HG03558 (cell line): Measurements from ENCODE around the gene JOSD1.
"Not testable (repeated sequence)": the region's sequence is repeated elsewhere in the genome, so short reads cannot be mapped to it uniquely, and the experiment has no call there.

ENCODE experiments used
- ATAC-seq: cut with Tn5 transposase; IDR thresholded peaks from one replicate; pipeline ENCODE4 v1.9.1; 2021; ENCODE audit warnings: moderate number of reproducible peaks; ENCODE audit not compliant: unreplicated experiment; ENCODE audit errors: extremely low read depth

JOSD1 gene

DNA sequence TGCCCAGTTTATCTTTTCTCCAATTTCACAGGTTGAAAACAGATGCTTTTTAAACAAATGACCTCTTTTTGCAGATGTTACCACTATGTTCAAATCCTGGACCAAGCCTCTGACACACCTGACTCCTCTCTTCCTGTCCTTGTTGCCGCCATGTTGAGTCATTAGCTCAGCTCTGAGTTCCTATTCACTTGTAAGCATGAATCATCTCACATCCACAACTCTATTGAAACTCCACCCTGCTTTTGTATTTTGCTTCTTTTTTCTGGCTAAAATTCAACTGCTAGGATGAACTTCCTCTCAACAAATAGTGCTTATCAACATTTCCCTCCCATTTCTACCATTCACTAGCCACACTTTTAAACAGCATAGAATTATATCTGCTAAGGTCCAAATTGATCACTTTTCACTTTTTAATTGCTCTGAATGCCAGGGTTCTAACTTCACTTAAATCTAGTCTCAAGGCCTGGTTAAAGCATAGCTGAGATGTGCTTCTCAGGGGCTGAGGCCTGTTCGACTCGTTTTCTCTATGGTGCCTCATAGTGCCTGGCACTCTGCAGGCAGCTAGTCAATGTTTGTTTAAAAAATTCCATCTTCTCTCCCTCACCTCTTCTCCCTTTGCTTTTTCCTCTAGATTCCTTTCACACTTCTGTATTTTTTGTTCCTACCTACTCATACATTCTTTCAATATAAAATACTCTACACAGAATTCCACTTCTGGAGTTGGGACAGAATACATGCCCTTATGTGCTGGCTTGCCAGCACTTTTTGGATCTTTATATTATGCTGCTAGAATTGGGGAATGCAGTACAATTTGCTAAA, 3.9 kb downstream of the JOSD1 start:
- ATAC-seq: no peak

DNA sequence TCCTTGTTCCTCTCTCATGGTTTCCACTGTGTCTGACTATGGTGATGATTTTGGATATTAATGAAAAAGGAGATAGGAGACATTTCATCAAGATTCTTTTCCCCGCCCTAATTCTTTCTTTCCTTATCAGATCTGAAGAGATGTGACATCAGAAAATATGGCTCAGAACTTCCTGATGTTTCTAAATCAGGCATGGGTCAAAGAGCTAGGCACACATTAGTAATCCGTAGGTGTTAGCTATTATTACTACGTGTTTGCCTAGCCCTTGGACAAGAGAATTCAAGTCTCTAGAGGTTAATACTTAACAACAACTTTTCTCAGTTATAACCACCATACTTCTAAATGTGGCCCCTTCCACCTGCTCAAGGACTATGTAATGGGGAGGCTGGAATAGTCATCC, 5.8 kb downstream of the JOSD1 start:
- ATAC-seq: no peak

DNA sequence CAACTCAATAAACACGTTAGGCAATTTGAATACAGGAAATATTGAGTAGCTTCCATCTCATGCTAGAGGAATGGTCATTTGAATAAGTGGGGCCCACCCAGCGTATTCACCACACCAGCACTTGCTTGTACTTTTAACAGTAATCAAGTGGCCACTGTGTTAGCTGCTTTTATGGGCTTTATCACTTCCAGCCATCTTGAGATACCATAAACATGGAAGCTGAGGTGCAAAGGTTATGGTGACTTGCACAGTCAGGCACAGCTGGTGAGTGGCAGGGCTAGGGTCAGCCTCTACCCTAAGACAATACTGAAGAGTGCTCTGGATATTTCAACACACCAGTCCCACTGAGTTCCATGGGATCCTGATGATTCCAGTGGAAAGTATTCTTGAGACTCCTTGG, 6.7 kb downstream of the JOSD1 start:
- no peak for ATAC-seq

DNA sequence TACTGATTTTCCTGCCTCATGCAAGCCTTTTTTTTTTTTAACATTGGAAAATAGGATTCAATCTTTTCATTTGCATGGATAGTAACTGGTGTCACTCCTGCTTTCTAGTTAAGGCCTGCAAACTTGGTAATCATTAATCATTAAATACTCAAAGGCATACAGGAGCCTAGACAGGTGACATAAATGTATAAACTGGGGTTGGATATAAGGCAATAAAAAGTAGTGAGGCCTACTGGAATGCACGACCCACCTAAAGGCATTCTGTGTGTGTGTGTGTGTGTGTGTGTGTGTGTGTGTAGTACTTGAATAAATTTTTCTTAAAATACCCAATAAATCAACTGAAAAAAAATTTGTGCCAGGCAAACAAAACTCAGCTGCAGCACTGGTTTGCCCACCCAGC, 11.1 kb downstream of the JOSD1 start:
- ATAC-seq: no peak

DNA sequence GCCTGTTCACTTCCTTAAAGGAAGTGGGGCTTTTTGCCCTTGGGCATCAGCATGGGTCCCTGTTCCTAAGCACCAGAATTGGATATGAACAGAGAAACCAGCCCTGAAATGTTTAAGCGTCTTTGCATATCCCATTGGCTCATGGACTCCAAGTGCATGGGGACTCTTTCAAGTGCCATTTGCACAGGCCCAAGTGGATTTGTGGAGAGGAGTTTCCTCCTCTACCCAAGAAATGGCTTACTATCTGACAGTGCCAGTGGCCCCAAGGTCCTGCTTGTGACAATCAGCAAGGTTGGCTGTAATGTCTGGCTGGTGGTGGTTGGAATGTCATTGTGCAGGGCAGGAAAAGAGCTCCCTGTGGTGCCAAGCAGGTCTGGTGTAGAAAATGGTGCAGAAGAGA, 15.0 kb downstream of the JOSD1 start:
- ATAC-seq: no peak

DNA sequence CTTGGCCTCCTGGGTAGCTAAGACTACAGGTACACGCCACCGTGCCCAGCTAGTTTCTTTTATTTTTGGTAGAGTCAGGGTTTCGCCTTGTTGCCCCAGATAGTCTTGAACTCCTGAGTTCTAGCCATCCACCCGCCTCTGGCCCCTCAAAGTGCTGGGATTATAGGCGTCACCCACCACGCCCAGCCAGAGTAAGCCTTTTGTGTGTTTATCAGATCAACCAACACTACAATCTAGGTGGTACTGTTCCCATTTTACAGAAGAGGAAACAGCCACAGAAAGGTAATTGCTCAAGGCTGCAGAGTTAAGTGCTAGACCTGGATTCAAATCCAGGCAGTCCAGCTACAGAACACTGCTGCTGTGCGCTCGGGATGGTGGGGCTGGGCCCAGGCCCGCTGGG, 15.8 kb downstream of the JOSD1 start:
- no peak for ATAC-seq

DNA sequence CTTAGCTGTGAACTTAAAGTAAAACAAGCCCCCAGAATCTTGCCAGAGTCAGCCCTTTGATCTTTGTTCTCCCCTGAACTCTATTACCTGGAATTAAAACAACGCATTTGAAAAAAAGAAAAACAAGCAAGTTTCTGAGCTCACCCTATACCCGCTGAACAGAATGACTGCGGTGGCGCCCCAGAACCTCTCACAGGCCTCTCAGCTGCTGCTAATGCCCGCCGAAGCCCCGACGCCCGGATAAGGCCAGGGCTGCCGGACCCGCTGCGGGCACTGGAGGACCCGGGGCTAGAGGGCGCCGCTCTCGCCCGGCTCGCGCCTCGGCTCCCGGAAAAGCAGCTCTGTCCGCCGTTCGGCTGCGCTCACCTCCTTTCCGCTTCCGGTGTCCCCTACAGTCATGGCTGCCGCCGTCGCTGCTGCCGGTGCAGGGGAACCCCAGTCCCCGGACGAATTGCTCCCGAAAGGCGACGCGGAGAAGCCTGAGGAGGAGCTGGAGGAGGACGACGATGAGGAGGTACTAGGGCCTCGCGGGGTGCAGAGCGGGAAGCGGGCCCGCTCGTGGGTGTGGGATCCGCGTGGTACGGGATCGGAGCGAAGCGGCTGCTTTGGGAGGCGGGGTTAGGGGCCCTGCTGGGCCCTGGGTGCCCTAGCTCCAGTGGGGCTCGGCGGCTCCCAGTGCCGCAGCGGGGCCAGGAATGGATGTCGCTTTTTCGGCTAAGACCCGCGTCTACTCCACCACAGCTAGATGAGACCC, 19.0 kb downstream of the JOSD1 start, which contains the start of gene TOMM22:
TSS of gene TOMM22 (plus strand) at position 376 of the 754 bp plus-strand sequence. CDS start at position 398, 22 bp downstream.
- ATAC-seq: no peak

DNA sequence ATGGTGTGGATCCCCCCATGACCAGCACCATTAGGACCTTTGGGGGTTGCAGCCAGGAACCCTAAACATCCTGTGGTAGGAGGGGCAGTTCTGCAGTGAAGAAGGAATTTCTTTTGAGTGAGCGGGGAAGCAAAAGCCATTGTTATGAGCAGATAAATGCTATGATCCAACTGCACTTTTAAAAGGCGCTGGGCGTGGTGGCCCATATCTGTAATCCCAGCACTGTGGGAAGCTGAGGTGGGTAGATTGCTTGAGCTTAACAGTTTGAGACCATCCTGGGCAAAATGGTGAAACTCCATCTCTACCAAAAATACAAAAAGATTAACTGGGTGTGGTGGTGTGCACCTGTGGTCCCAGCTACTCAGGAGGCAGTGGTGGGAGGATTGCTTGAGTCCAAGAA, 24.9 kb downstream of the JOSD1 start:
- ATAC-seq: no peak

DNA sequence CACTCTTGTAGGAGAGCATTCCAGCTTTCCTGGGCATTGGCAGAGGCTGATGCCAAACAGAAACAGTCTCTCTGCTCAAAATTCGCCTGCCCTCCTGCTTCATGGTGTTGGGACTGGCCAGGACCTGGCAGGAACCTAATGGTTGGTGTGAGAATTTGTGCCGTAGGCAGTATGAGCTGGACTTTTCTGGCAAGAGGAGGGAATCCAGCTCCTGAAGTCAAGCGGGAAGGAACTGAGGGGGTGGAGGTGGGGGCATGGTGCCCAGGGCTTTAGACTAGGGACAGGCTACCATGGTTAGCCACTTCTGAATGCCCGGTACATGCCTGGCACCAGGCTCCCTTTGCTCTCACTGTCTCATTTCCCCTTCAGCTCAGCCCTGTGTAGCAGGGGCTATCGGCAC, 25.9 kb downstream of the JOSD1 start:
- ATAC-seq: no peak

DNA sequence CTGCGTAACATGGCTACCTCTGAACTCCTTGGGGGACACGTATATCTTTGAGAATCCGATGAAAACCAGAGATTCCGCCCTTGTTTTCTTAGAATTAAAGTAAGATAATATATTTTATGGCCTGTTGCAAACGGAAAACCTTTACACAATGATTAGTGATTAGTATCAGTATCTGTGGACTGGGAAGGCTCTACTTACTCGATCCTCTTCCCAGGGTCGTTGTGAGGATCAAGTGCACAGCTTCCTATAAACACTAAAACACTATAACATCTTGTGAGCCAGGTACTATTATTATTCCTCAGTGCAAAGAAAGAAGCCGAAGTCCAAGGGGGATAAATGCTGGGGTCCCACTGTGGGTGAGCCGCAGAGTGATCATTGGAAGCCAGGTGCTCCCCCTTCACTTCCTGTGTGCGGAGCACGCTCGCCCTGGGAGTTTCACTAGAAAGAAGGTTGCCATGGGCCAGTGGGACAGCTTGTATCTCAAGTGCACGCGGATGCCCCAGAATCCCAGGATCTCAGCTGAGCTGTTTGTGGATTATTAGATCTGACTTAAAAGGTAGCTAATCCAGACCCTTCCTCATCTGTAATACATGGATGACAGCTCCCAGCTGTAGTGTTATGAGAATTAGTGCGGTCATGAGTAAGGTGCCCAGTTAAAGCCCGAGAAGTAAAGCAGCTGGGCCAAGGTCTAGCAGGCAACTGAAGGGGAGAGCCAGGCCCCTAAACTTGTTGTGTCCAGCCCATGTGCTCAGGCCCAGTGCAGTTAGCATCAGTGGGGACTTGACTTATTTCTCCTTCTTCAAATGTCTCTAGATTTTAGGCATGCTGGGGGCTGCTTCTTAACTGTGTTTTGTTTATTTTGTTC, 43.5 kb downstream of the JOSD1 start:
- no peak for ATAC-seq

DNA sequence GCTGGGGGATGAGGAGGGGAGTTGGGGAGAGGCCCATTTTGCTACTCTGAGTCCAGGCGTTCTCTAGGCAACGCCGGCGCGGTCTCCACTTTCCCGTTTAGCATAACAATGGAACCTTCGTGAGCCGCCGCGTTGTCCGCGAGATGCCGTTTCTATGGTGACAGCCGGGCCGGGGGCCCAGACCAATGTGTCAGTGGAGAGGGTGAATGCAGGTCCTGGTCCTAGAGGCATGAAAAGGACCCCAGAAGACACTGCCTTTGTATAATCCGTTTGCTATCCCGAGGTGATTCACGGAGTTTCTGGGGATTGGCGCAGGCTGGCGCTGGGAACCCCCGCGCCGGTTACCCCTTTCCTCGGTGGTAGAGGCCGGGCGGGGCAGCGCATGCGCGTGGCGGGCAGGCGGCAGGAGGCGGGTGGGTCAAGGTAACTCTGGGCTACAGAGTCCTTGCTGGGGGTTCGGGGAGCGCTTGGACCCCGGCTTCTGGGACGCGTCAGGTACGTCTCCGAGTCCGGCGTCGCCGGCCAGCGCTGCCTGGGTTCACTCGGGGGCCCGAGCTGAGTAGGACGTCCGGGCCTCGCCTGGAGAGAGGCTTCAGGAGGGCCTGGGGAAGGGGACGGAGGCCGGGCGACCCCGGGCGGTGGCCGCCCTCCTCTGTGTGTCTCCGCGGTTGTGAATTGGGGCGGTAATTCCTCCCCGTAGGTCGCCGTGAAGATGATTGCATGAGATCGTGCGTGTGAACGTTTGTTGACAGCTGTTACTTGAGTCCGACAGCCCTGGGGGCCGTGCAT, 44.3 kb downstream of the JOSD1 start, which contains the start of the genes CBY1 and FAM227A:
TSS of gene CBY1 (plus strand) at position 383 of the 789 bp plus-strand sequence. CDS start 11,417 bp downstream, outside the sequence.
TSS of gene FAM227A (minus strand) at position 137 of the 789 bp plus-strand sequence. CDS start 6,224 bp downstream, outside the sequence.
- no peak for ATAC-seq

DNA sequence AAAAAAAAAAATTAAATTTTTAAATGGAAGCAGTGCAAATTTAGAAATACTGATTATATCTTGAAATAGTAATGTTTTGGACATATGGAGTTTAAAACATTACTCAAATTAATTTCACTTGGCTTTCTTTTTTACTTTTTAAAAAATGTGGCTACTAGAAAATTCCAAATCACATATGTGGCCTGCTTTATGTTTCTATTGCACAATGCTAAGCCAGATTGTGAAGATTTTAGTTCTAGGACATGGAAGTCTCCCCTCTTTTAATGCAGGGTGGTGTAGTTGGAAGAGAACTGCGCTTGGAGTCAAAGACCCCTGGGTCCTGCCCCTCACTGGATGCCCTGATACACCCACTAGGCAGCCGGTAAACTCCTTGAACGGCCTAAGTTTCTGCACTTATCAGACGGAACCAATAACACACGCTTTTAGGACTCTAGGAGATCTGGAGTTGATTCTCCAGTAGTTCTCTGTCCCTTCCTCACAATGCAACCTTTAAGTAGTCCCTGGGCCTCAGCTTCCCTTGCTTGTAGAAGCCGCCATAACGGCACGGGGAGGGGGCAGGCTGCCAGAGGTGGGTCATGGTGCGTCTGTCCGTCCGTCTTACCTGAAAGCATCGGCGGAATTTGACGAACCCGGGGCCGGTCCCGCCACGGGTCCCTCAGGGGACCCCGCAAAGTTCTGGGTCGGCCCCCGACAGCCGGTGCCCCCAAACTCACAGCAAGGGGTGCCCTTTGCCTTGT, 45.1 kb downstream of the JOSD1 start:
- ATAC-seq: no peak

DNA sequence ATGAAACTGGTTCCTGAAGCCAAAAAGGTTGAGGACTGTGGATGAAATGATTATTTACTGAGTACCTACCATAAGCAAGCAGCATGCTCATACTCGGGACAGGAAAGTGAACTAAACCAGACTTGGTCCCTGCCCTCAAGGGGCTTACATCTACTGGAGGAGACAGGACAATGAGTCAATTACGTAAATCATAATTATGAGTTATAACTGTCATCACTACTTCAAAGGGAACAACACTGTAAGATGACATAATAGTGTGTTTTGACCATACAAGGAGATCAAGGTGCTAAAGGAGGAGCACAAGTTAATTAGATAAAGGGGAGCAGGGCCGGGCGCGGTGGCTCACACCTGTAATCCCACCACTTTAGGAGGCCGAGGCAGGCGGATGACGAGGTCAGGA, 47.0 kb downstream of the JOSD1 start:
- ATAC-seq: no peak

DNA sequence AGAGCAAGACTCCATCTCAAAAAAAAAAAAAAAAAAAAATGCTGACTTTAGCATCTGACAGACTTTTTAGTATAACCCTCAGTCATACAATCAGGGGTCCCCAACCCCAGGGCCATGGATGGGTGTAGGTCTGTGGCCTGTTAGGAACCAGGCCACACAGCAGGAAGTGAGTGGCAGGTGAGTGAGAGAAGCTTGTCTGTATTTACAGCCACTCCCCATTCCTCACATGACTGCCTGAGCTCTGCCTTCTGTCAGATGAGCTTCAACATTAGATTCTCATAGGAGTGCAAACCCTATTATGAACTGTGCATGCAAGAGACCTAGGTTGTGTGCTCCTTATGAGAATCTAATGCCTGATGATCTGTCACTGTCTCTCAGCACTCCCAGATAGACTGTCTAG, 47.9 kb downstream of the JOSD1 start:
- no peak for ATAC-seq

DNA sequence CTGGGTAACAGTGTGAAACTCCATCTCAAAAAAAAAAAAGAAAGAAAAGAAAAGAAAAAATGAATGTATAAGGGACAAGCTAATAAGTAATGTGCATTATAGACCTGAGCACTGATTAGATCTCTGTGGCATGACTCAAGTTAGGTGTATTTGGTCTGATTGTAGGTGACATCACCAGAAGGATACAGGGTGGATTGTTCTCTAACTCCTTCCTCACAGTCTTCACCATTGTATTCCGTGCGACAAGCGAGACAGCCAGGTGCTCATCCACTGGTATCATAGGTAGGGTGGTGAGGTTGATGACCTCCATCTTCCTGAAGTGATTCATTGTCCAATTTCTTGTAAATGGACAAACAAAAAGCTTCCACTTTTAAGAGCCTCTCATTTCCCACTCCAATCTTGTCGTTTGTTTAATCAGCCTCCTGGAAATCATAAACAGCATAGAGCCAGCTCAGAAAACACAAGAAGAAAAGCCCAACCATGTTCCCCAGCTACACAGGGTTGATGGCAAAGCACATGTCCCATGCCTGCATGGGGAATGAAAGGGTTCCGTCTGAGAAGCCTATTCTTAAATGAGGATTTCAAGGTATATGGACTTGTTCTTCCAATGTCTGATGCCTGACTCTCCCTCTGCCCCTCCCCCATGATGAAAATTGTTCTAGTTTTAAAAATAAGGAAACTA, 50.8 kb downstream of the JOSD1 start:
- ATAC-seq: no peak

DNA sequence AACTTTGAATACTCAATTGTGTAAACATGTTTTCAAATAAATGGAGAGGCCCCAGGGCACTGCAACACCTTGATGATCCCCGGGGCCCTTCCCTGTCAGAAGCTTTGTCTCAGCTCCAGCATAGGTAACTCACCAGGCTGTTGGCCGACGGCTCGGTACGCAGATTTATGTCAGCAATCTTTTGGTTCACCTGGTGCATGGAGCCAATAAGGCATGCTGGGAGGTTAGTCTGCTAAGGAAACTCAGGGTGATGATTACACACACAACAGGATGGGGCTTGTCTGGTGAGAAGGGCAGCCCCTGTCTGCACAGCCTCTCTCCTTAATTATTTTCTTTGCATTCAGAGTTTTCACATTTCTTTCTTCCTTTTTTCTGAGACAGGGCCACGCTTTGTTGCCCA, 55.3 kb downstream of the JOSD1 start:
- ATAC-seq: no peak

DNA sequence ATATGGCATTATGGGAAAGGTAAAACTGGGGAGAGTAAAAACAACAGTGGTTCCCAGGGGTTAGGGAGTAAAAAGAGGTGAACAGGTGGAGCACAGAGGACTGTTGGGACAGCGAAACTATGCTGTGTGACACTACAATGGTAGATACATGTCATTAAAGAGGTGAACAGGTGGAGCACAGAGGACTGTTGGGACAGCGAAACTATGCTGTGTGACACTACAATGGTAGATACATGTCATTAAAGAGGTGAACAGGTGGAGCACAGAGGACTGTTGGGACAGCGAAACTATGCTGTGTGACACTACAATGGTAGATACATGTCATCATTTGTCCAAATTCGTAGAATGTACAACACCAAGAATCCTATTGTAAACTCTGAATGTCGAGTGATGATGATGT, 56.5 kb downstream of the JOSD1 start:
- ATAC-seq: not testable (repeated sequence)

DNA sequence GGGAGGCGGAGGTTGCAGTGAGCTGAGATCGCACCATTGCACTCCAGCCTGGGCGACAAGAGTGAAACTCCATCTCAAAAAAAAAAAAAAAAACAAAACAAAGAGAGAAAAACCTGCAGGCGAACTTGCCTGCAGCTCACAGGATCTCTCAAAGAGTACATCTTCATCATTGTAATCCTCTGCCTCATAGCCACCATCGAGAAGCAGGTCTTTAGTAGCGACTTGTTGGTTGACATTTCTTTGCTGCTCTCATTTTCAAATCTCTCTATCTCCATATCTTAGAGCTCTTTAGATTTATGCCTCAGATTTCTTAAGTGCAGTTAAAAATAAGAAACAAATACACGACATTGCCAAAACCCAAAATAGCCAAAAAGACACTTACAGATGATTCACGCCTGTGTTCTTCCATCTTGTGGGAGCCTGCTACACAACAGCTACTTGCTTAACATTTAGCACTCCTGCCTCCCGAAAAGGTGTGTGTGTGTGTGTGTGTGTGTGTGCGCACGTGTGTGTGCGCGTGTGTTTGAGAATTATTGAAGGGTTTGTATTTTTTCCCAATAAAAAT, 59.2 kb downstream of the JOSD1 start:
- no peak for ATAC-seq
